Measurements from ENCODE around the gene STAT6.

DNA sequence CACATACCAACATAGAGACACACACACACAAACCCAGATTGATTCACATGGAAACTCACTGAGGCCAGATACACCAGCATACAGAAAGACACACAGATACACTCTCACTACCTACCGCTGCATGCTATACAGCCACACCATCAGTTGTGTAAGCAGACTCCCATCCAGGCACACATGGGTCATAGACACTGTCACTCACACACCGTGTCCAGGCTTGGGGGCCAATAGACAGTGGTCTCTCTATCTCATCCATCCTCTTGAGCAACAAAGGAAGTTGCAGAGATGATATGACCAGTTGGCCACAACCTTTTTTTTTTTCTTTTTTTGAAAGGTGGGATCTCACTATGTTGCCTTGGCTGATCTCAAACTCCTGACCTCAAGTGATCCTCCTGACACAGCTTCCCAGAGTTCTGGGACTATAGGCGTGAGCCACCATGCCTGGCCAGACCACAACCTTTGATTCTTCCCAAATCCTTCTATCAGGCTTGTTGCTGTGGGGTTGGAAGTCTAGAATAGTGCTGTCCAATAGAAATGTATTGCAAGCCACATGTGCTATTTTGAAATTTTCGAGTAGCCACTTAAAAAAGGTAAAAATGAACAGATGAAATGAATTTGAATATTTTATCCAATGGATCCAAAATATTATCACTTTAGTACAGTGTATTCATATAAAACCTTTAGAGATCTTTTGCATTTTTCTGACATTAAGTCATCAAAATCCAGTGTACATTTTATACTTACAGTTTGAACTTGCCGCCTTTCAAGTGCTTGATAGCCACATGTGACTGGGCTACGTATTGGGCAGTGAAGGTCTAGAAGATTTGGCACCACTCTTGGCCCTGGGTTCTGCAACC is 28.9 kb upstream of the STAT6 start:
- TF ChIP-seq, protein P1, sequence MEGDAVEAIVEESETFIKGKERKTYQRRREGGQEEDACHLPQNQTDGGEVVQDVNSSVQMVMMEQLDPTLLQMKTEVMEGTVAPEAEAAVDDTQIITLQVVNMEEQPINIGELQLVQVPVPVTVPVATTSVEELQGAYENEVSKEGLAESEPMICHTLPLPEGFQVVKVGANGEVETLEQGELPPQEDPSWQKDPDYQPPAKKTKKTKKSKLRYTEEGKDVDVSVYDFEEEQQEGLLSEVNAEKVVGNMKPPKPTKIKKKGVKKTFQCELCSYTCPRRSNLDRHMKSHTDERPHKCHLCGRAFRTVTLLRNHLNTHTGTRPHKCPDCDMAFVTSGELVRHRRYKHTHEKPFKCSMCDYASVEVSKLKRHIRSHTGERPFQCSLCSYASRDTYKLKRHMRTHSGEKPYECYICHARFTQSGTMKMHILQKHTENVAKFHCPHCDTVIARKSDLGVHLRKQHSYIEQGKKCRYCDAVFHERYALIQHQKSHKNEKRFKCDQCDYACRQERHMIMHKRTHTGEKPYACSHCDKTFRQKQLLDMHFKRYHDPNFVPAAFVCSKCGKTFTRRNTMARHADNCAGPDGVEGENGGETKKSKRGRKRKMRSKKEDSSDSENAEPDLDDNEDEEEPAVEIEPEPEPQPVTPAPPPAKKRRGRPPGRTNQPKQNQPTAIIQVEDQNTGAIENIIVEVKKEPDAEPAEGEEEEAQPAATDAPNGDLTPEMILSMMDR (IDR thresholded peaks at IDR 0.05; ENCODE audit: insufficient read depth, low read depth, low read length), result no peak
- no peak for TF ChIP-seq EZH2 (IDR thresholded peaks at IDR 0.05; ENCODE audit: insufficient read depth, low read length)

All from astrocyte (in vitro differentiated cells and primary cell).